HFFc6 (cell line): ENCODE data around the gene FARS2. TPM values are rescaled to one million over a fixed set of nuclear protein-coding genes. Genes with fewer than 3 reads are reported as not detected.

Source experiments
- DNase-seq: peaks from one replicate; pipeline ENCODE4 v3.0.0-alpha.2; 2018
- H3K27ac Mint-ChIP-seq: 2 replicates; pipeline ENCODE4 v1.8.0; 2020; ENCODE audit warnings: mild to moderate bottlenecking, mixed read lengths
- H3K27me3 Mint-ChIP-seq: 2 replicates; pipeline ENCODE4 v1.8.0; 2021; ENCODE audit warnings: mild to moderate bottlenecking, moderate library complexity, mixed read lengths; ENCODE audit not compliant: insufficient read depth
- H3K36me3 Mint-ChIP-seq: 2 replicates; pipeline ENCODE4 v1.8.0; 2021; ENCODE audit warnings: low read depth, mixed read lengths
- H3K4me1 Mint-ChIP-seq: 2 replicates; pipeline ENCODE4 v1.8.0; 2020; ENCODE audit warnings: low read depth, mixed read lengths
- H3K4me3 Mint-ChIP-seq: 2 replicates; pipeline ENCODE4 v1.8.0; 2020; ENCODE audit warnings: mild to moderate bottlenecking, moderate library complexity, mixed read lengths
- H3K9me3 Mint-ChIP-seq: 2 replicates; pipeline ENCODE4 v1.8.0; 2020; ENCODE audit warnings: mild to moderate bottlenecking, mixed read lengths
- CTCF ChIP-seq: fragments of 200-600 bp; sonication (generic); IDR thresholded peaks from 2 replicates; pipeline ENCODE4 v1.5.0; 2021; ENCODE audit warnings: antibody characterized with exemption, mild to moderate bottlenecking
- total RNA-seq, 6 experiments: library from RNA; stranded (reverse); fragmentation: NEBNext Ultra II Directional; extraction: Animal tissue kit (Norgen Biotek cat#: 25700); gene quantifications; 2 replicates in 1 of 6; 3 replicates in 5 of 6; pipeline ENCODE4 v1.2.3, GENCODE V29; 2021

FARS2 gene
- total RNA-seq, 6 experiments from 2014 or later, result 11.5 to 16.4 (median 13.1) TPM

- no peaks in the 10 kb centered on the region for H3K9me3 Mint-ChIP-seq
Observed at GRCh38 chr6:5338177-5338960, 77.1 kb downstream of the FARS2 start.

GRCh38 chr6:5339786-5340185 is 78.5 kb downstream of the FARS2 start:
- no peak for DNase-seq
- 0 out of 2 replicates have a peak, but pooled peaks cover 5% of the 10 kb centered on the region for H3K4me1 Mint-ChIP-seq
- no peak for TF ChIP-seq CTCF
- no peaks in the 10 kb centered on the region for H3K36me3 Mint-ChIP-seq
- H3K27me3 Mint-ChIP-seq, result no peaks in the 10 kb centered on the region; the same call in 1 of the 2 replicates
- H3K27ac Mint-ChIP-seq, result no peak overlapping the region
- no peaks in the 10 kb centered on the region for H3K9me3 Mint-ChIP-seq
- no peak overlapping the region for H3K4me3 Mint-ChIP-seq

More at GRCh38 chr6:5338177-5338960, 77.1 kb downstream of the FARS2 start:
- Mint-ChIP-seq H3K4me1 (peaks cover 19% of the 10 kb centered on the region), H3K27me3 (no peaks in the 10 kb centered on the region; the same call in 1 of the 2 replicates), H3K4me3 (no peak overlapping the region), H3K27ac (no peak overlapping the region), H3K36me3 (no peaks in the 10 kb centered on the region)
- DNase-seq, result no peak
- TF ChIP-seq CTCF, result no peak

- Mint-ChIP-seq H3K4me1 (0 out of 2 replicates have a peak, but pooled peaks cover 5% of the 10 kb centered on the region), H3K9me3 (no peaks in the 10 kb centered on the region), H3K27ac (no peak overlapping the region), H3K36me3 (no peaks in the 10 kb centered on the region), H3K4me3 (no peak overlapping the region), H3K27me3 (no peaks in the 10 kb centered on the region; the same call in 1 of the 2 replicates)
- no peak for DNase-seq
- TF ChIP-seq CTCF, result no peak
Observed at GRCh38 chr6:5341845-5342244, 80.5 kb downstream of the FARS2 start.

- H3K36me3 Mint-ChIP-seq, result peaks cover 4% of the 10 kb centered on the region; the same call in 1 of the 2 replicates
- DNase-seq, result no peak
- TF ChIP-seq CTCF, result no peak
- no peak overlapping the region for H3K27ac Mint-ChIP-seq
- no peak overlapping the region for H3K4me3 Mint-ChIP-seq
- H3K9me3 Mint-ChIP-seq, result no peaks in the 10 kb centered on the region
- H3K4me1 Mint-ChIP-seq, result no peaks in the 10 kb centered on the region
- no peaks in the 10 kb centered on the region for H3K27me3 Mint-ChIP-seq
Observed at GRCh38 chr6:5343998-5344397, 82.7 kb downstream of the FARS2 start.

GRCh38 chr6:5345324-5345723 is 84.0 kb downstream of the FARS2 start:
- TF ChIP-seq CTCF, result no peak
- H3K4me1 Mint-ChIP-seq, result no peaks in the 10 kb centered on the region
- DNase-seq, result no peak
- H3K9me3 Mint-ChIP-seq, result no peaks in the 10 kb centered on the region
- H3K27ac Mint-ChIP-seq, result no peak overlapping the region
- no peak overlapping the region for H3K4me3 Mint-ChIP-seq
- H3K27me3 Mint-ChIP-seq, result no peaks in the 10 kb centered on the region
- H3K36me3 Mint-ChIP-seq, result peaks cover 4% of the 10 kb centered on the region; the same call in 1 of the 2 replicates
